GM21576 (cell line): ENCODE data around the gene BLTP3A.

Experiments used
- ATAC-seq: cut with Tn5 transposase; IDR thresholded peaks from one replicate; pipeline ENCODE4 v1.9.1; 2021; ENCODE audit warnings: mild to moderate bottlenecking, moderate library complexity; ENCODE audit not compliant: unreplicated experiment

Gene BLTP3A

GRCh38 chr6:34819571-34820480 is 27.9 kb downstream of the BLTP3A start:
- ATAC-seq: no peak

- ATAC-seq: no peak
Observed at GRCh38 chr6:34829137-34829536, 37.3 kb downstream of the BLTP3A start.

DNA sequence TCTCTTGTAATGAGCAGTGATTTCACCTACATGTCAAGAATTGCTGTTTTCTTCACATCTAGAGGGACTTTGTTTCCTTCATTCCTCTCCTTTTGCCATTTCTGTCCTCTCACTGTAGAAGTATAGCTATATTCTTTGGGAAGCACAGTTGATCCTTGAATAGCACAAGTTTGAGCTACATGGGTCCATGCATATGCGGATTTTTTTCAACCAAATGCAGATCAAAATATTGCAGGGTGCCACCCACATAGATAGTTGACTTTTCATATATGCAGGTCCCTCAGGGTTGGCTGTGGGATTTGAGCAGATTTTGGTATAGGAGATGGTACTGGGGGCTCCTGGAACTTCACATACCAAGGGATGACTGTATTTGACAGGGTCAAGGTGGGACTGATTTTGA is 41.1 kb downstream of the BLTP3A start:
- ATAC-seq: no peak

DNA sequence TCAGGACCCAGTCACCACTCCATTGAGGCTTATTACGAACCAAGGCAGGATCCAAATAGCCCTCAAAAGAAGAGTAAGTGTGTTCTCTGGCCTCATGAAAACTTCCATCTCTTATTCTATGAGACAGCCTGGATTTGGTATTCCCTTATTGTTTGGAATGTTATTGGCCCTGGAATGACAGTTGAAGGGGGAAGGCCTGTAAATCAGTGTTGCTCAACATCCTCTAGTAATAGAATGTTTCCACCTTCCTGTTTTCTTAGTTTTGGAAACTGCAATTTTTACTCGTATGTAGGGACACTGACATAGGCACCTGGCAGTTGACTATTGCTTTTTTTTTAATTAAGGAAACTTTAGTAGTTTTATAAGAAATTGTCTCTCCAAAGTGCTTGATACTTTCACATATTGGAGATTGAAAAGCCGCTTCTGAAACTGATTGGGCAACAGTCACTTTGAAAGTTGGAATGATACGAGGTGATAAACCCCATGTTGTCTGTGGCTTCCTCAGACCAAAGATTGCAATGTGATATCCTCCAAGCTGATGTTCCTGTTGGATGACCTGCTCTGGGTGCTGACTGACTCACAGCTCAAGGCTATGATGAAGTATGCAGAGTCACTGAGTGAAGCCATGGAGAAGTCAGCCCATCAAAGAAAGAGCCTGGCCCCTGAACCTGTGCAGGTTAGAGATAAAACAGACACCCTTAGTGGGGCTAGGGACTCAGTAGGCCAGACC is 43.1 kb downstream of the BLTP3A start:
- no peak for ATAC-seq

GRCh38 chr6:34836008-34836407 is 44.1 kb downstream of the BLTP3A start:
- ATAC-seq: no peak

DNA sequence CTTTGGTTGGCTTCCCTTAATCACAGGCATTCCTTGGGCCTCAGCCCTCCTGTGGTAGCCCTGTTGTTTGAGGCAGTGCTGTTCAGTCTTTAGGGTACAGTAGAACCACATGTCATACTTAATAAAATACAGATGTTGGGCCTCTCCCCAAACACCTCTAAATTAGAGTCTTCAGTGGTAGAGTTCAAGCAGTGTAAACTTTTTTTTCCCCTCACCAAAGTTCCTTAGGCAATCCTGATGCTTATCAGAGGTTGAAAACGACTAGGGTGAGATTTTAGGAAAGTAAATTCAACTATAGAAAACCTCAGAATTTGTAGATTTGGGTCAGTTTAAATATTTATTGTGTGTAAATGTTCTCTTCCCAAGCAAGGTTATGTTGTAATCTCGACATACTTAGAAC is 44.6 kb downstream of the BLTP3A start:
- no peak for ATAC-seq

DNA sequence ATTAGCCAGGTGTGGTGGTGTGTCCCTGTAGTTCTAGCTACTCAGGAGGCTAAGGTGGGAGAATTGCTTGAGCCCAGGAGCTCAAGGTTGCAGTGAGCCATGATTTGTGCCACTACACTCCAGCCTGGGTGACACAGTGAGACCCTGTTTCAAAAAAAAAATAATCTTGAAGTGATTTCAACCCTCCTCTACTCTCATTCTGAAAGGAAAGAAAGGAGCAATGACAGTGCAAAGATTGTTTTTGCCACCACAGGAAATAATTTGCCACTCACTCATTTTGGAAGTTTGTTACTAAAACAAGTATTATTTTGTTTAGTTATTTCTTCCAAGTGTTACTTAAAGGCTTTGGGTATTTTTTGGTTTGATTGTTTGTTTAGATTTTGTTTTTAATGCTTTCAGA is 45.6 kb downstream of the BLTP3A start:
- ATAC-seq: no peak

DNA sequence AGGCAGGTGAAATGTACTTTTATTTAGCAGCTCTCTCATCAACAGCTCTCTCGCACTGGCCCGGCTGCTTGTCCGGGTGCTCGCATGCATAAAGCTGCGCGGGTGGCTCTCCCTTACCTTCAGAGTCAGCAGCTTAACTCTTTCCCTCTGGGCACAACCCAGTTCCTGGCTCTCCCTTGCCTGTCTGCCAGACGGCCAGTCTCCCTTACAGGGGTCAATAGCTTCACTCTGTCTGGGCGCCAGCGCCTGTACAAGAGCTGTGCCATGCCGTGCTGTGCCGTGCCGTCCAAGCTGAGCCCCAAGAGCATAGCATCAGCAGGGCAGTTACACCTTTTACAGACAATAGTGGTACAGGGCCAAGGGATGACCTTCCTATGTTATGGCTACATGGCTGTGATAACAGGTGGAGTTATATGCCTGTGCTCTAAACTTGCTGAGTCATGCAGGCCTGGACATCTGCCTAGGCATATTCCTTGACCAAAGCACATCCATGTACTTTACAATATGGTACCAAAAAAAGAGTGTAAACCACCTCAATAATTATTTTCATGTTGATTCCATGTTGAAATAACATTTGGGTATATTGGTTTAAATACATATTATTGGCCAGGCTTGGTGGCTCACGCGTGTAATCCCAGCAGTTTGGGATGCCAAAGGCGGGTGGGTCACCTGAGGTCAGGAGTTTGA is 47.9 kb downstream of the BLTP3A start:
- no peak for ATAC-seq
